Measurements from ENCODE around the gene LUC7L.
"Not testable (repeated sequence)": the region's sequence is repeated elsewhere in the genome, so short reads cannot be mapped to it uniquely, and the experiment has no call there.

Gene LUC7L

DNA sequence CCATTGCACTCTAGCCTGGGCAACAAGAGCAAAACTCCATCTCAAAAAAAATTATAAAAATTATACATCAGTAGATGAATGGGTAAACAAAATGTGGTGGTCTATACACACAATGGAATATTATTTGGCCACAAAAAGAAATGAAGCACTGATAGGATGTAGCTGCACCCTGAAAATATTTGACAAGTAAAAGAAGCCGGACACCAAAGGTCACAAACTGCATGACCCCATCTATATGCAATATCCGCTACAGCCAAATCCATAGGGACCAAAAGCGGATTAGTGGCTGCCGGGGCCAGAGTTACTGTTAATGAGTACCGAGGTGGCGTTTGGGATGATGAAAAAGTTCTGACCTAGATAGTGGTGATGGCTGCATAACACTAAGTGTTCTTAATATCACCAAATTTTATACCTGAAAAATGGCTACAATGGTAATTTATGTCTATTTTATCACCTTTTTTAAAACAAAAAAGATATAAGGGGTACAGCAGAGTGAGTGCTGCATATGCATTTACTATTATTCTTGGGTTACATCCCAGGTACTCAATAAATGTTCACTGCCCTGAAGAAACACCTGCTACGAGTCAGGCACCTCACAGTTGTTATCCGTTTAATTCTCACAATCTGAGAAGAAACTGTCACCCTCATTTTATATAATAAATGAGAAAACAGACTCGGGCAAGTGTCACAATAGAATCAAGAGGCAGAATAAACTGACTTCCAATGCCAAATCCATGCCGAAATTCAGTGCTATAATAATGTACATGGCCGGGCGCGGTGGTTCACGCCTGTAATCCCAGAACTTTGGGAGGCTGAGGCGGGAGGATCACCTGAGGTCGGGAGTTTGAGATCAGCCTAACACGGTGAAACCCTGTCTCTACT is 49.8 kb downstream of the LUC7L start:
- TF ChIP-seq, protein P1, sequence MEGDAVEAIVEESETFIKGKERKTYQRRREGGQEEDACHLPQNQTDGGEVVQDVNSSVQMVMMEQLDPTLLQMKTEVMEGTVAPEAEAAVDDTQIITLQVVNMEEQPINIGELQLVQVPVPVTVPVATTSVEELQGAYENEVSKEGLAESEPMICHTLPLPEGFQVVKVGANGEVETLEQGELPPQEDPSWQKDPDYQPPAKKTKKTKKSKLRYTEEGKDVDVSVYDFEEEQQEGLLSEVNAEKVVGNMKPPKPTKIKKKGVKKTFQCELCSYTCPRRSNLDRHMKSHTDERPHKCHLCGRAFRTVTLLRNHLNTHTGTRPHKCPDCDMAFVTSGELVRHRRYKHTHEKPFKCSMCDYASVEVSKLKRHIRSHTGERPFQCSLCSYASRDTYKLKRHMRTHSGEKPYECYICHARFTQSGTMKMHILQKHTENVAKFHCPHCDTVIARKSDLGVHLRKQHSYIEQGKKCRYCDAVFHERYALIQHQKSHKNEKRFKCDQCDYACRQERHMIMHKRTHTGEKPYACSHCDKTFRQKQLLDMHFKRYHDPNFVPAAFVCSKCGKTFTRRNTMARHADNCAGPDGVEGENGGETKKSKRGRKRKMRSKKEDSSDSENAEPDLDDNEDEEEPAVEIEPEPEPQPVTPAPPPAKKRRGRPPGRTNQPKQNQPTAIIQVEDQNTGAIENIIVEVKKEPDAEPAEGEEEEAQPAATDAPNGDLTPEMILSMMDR (conservative IDR thresholded peaks at IDR 0.05; ENCODE audit: low read depth, low read length), result no peak
- DNase-seq (ENCODE audit: low read depth), result no peak
- no peak overlapping the region for H3K4me3 ChIP-seq (ENCODE audit: low read length)

- no peak overlapping the region for H3K4me3 ChIP-seq (ENCODE audit: low read length)
- no peak for DNase-seq (ENCODE audit: low read depth)
- TF ChIP-seq, protein P1 (conservative IDR thresholded peaks at IDR 0.05; ENCODE audit: low read depth, low read length), result no peak
Measured at GRCh38 chr16:178668-179015, 50.6 kb downstream of the LUC7L start.

GRCh38 chr16:177981-178667 is 51.1 kb downstream of the LUC7L start:
- TF ChIP-seq, protein P1 (conservative IDR thresholded peaks at IDR 0.05; ENCODE audit: low read depth, low read length), result no peak
- H3K4me3 ChIP-seq (ENCODE audit: low read length), result no peak overlapping the region
- no peak for DNase-seq (ENCODE audit: low read depth)

GRCh38 chr16:177394-177822 is 51.8 kb downstream of the LUC7L start:
- H3K4me3 ChIP-seq (ENCODE audit: low read length), result no peak overlapping the region
- no peak for DNase-seq (ENCODE audit: low read depth)
- TF ChIP-seq, protein P1 (conservative IDR thresholded peaks at IDR 0.05; ENCODE audit: low read depth, low read length), result no peak

DNA sequence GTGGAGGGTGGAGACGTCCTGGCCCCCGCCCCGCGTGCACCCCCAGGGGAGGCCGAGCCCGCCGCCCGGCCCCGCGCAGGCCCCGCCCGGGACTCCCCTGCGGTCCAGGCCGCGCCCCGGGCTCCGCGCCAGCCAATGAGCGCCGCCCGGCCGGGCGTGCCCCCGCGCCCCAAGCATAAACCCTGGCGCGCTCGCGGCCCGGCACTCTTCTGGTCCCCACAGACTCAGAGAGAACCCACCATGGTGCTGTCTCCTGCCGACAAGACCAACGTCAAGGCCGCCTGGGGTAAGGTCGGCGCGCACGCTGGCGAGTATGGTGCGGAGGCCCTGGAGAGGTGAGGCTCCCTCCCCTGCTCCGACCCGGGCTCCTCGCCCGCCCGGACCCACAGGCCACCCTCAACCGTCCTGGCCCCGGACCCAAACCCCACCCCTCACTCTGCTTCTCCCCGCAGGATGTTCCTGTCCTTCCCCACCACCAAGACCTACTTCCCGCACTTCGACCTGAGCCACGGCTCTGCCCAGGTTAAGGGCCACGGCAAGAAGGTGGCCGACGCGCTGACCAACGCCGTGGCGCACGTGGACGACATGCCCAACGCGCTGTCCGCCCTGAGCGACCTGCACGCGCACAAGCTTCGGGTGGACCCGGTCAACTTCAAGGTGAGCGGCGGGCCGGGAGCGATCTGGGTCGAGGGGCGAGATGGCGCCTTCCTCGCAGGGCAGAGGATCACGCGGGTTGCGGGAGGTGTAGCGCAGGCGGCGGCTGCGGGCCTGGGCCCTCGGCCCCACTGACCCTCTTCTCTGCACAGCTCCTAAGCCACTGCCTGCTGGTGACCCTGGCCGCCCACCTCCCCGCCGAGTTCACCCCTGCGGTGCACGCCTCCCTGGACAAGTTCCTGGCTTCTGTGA is 52.5 kb downstream of the LUC7L start, which contains the start of gene HBA1:
Gene HBA1 (plus strand): TSS at position 204 of the 906 bp plus-strand sequence. CDS start 37 bp downstream, at position 241.
- not testable (repeated sequence) for H3K4me3 ChIP-seq (ENCODE audit: low read length); DNase-seq (ENCODE audit: low read depth)

DNA sequence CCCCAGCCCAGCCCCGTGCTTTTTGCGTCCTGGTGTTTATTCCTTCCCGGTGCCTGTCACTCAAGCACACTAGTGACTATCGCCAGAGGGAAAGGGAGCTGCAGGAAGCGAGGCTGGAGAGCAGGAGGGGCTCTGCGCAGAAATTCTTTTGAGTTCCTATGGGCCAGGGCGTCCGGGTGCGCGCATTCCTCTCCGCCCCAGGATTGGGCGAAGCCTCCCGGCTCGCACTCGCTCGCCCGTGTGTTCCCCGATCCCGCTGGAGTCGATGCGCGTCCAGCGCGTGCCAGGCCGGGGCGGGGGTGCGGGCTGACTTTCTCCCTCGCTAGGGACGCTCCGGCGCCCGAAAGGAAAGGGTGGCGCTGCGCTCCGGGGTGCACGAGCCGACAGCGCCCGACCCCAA is 53.2 kb downstream of the LUC7L start:
- not testable (repeated sequence) for H3K4me3 ChIP-seq (ENCODE audit: low read length)

DNA sequence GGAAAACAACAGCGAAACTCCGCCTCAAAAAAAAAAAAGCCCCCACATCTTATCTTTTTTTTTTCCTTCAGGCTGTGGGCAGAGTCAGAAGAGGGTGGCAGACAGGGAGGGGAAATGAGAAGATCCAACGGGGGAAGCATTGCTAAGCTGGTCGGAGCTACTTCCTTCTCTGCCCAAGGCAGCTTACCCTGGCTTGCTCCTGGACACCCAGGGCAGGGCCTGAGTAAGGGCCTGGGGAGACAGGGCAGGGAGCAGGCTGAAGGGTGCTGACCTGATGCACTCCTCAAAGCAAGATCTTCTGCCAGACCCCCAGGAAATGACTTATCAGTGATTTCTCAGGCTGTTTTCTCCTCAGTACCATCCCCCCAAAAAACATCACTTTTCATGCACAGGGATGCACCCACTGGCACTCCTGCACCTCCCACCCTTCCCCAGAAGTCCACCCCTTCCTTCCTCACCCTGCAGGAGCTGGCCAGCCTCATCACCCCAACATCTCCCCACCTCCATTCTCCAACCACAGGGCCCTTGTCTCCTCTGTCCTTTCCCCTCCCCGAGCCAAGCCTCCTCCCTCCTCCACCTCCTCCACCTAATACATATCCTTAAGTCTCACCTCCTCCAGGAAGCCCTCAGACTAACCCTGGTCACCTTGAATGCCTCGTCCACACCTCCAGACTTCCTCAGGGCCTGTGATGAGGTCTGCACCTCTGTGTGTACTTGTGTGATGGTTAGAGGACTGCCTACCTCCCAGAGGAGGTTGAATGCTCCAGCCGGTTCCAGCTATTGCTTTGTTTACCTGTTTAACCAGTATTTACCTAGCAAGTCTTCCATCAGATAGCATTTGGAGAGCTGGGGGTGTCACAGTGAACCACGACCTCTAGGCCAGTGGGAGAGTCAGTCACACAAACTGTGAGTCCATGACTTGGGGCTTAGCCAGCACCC is 54.0 kb downstream of the LUC7L start:
- DNase-seq (ENCODE audit: low read depth), result no peak
- TF ChIP-seq, protein P1 (conservative IDR thresholded peaks at IDR 0.05; ENCODE audit: low read depth, low read length), result no peak
- no peak overlapping the region for H3K4me3 ChIP-seq (ENCODE audit: low read length)

More for the DNA sequence above, 53.2 kb downstream of the LUC7L start:
- not testable (repeated sequence) for DNase-seq (ENCODE audit: low read depth)

DNA sequence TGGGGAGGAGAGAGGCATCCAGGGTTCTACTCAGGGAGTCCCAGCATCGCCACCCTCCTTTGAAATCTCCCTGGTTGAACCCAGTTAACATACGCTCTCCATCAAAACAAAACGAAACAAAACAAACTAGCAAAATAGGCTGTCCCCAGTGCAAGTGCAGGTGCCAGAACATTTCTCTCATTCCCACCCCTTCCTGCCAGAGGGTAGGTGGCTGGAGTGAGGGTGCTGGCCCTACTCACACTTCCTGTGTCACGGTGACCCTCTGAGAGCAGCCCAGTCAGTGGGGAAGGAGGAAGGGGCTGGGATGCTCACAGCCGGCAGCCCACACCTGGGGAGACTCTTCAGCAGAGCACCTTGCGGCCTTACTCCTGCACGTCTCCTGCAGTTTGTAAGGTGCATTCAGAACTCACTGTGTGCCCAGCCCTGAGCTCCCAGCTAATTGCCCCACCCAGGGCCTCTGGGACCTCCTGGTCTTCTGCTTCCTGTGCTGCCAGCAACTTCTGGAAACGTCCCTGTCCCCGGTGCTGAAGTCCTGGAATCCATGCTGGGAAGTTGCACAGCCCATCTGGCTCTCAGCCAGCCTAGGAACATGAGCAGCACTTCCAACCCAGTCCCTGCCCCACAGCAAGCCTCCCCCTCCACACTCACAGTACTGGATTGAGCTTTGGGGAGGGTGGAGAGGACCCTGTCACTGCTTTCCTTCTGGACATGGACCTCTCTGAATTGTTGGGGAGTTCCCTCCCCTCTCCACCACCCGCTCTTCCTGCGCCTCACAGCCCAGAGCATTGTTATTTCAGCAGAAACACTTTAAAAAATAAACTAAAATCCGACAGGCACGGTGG is 55.1 kb downstream of the LUC7L start:
- H3K4me3 ChIP-seq (ENCODE audit: low read length); DNase-seq (ENCODE audit: low read depth): not testable (repeated sequence)

GRCh38 chr16:173211-173854 is 55.9 kb downstream of the LUC7L start:
- not testable (repeated sequence) for H3K4me3 ChIP-seq (ENCODE audit: low read length); DNase-seq (ENCODE audit: low read depth)

Measured in retinal pigment epithelial cell (primary cell).